MCF 10A (cell line): ENCODE results near the gene ITGB7. TPM values are rescaled to one million over a fixed set of nuclear protein-coding genes. Genes with fewer than 3 reads are reported as not detected.

ENCODE experiments used
- BruUV-seq: library from RNA; stranded (reverse); fragments of 400-500 nt; replicated peaks from 2 replicates; lab custom pipeline; 2021; lab: Mats Ljungman, UMichigan
- CTCF ChIA-PET: fragments of 300-600 bp; sonication (Branson Sonifier 250); formaldehyde crosslinking; extraction: SDS; loops from one replicate; lab custom pipeline; 2021; ENCODE audit warnings: antibody characterized with exemption, inconsistent platforms; lab: Yijun Ruan, JAX
- POLR2A ChIA-PET: fragments of 300-600, 350-650 bp; sonication (Branson Sonifier 250); formaldehyde crosslinking; extraction: SDS; loops from one replicate; lab custom pipeline; 2020; ENCODE audit warnings: antibody characterized with exemption, inconsistent platforms; lab: Yijun Ruan, JAX
- DNase-seq: peaks from one replicate; pipeline ENCODE4 v3.0.0-alpha.2; 2018; ENCODE audit not compliant: unreplicated experiment
- H3K27ac Mint-ChIP-seq: one replicate; pipeline ENCODE4 v1.8.0; 2022; ENCODE audit warnings: mild to moderate bottlenecking, low read depth, mixed read lengths; ENCODE audit not compliant: unreplicated experiment
- H3K27me3 Mint-ChIP-seq: one replicate; pipeline ENCODE4 v1.8.0; 2022; ENCODE audit warnings: mixed read lengths; ENCODE audit not compliant: insufficient read depth, unreplicated experiment
- H3K36me3 Mint-ChIP-seq: one replicate; pipeline ENCODE4 v1.8.0; 2022; ENCODE audit warnings: mild to moderate bottlenecking, moderate library complexity, mixed read lengths; ENCODE audit not compliant: insufficient read depth, unreplicated experiment
- H3K4me1 Mint-ChIP-seq: one replicate; pipeline ENCODE4 v1.8.0; 2022; ENCODE audit warnings: mixed read lengths; ENCODE audit not compliant: insufficient read depth, unreplicated experiment
- H3K4me3 Mint-ChIP-seq: one replicate; pipeline ENCODE4 v1.8.0; 2022; ENCODE audit warnings: mild to moderate bottlenecking, moderate library complexity, mixed read lengths; ENCODE audit not compliant: unreplicated experiment
- H3K9me3 Mint-ChIP-seq: one replicate; pipeline ENCODE4 v1.8.0; 2022; ENCODE audit warnings: mixed read lengths; ENCODE audit not compliant: unreplicated experiment
- CTCF ChIP-seq: fragments of 200-600 bp; IDR thresholded peaks from one replicate; pipeline ENCODE4 v1.8.0; 2022; ENCODE audit warnings: antibody characterized with exemption, mild to moderate bottlenecking; ENCODE audit not compliant: unreplicated experiment
- intact Hi-C: fragments of 100-400 bp; cut with micrococcal nuclease; formaldehyde crosslinking; loops from 2 replicates; pipeline ENCODE4 v1.14.1; 2022
- total RNA-seq: library from RNA; stranded (reverse); gene quantifications from 2 replicates; pipeline ENCODE4 v1.2.3, GENCODE V29; 2022

ITGB7 gene
- total RNA-seq, 1 experiment from 2014 or later = 1.0 TPM

- no TSS peak for BruUV-seq
- Mint-ChIP-seq H3K36me3 (no peaks in the 10 kb centered on the region), H3K27me3 (peaks cover 35% of the 10 kb centered on the region), H3K27ac (no peak overlapping the region), H3K4me1 (peaks cover under 1% of the 10 kb centered on the region), H3K9me3 (no peaks in the 10 kb centered on the region), H3K4me3 (no peak overlapping the region)
- TF ChIP-seq CTCF = no peak
- intact Hi-C loops = no loop called here
- POLR2A ChIA-PET = interaction anchor here (0.8 to 1.0 kb wide), 2 partner anchors 9 to 14 kb away, joined by 3 read pairs; no protein-coding TSS in a partner anchor
- DNase-seq = no peak
- CTCF ChIA-PET = interaction anchor here (0.8 to 1.2 kb wide), 4 partner anchors 32 to 179 kb away, joined by 3 to 7 read pairs (median 4); no protein-coding TSS in a partner anchor
Observed at GRCh38 chr12:53245286-53245685, 38.2 kb upstream of the ITGB7 start.

GRCh38 chr12:53244337-53244736 is 37.3 kb upstream of the ITGB7 start:
- no peak overlapping the region for H3K27ac Mint-ChIP-seq

DNA sequence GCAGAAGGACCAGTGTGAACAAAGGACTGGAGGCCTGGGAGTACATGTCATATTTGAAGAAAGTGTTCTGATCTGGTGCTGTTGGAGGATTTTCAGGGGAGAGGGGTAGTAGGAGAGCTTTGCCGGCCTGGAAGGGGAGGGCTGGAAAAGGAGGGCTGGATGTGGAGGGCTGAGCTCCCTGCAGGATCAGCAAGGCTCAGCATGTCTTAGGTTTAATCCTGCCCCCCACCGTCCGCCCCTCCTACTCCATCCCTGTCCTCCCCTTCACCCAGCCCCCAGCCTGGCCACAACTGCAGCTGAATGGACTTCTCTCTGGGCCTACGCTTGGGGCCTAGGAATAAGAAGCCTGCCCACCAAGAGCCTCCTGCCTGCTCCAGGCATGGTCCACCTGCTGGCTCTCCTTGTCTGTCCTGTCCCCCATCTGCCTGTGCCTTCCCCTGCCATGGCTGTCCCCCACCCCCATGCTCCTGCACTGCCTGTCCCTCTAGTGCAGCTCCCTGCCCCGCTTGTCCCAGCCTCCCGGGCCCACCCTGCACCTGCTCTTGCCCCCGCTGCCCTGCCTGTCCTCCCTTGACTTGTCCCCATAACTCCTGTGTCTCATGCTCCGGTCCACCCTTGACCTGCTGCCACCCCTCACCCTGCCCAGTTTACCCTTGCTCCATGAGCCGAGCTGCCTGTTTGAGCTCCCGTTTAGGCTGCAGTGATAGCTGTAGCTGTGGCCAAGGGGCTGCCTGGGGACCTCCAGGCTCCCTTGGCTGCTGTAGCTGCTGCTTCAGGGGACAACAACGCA is 34.8 kb upstream of the ITGB7 start:
- H3K4me3 Mint-ChIP-seq = no peak overlapping the region
- peaks cover under 1% of the 10 kb centered on the region for H3K4me1 Mint-ChIP-seq
- ChIA-PET POLR2A (interaction anchor here (1.1 kb wide), 1 partner anchor 9 kb away, joined by 4 read pairs; no protein-coding TSS in a partner anchor), CTCF (interaction anchor here (0.6 to 2.5 kb wide), 9 partner anchors 9 to 47 kb away, joined by 3 to 11 read pairs (median 4); partner anchors contain the start of gene ESPL1)
- H3K27me3 Mint-ChIP-seq = peaks cover 35% of the 10 kb centered on the region
- no peaks in the 10 kb centered on the region for H3K9me3 Mint-ChIP-seq
- no peak overlapping the region for H3K27ac Mint-ChIP-seq
- intact Hi-C loops = no loop called here
- TF ChIP-seq CTCF = no peak
- BruUV-seq = no TSS peak
- DNase-seq = no peak
- no peaks in the 10 kb centered on the region for H3K36me3 Mint-ChIP-seq

More at GRCh38 chr12:53244337-53244736, 37.3 kb upstream of the ITGB7 start:
- BruUV-seq = no TSS peak
- Mint-ChIP-seq H3K4me1 (no peaks in the 10 kb centered on the region), H3K9me3 (no peaks in the 10 kb centered on the region), H3K27me3 (peaks cover 35% of the 10 kb centered on the region), H3K4me3 (no peak overlapping the region), H3K36me3 (no peaks in the 10 kb centered on the region)
- no peak for DNase-seq
- intact Hi-C loops = no loop called here
- no peak for TF ChIP-seq CTCF
- POLR2A ChIA-PET = interaction anchor here (0.6 to 2.3 kb wide), 5 partner anchors 11 to 135 kb away, joined by 3 to 5 read pairs (median 3); no protein-coding TSS in a partner anchor
- CTCF ChIA-PET = interaction anchor here (0.7 to 1.2 kb wide), 3 partner anchors 31 to 178 kb away, joined by 3 to 4 read pairs (median 4); no protein-coding TSS in a partner anchor

DNA sequence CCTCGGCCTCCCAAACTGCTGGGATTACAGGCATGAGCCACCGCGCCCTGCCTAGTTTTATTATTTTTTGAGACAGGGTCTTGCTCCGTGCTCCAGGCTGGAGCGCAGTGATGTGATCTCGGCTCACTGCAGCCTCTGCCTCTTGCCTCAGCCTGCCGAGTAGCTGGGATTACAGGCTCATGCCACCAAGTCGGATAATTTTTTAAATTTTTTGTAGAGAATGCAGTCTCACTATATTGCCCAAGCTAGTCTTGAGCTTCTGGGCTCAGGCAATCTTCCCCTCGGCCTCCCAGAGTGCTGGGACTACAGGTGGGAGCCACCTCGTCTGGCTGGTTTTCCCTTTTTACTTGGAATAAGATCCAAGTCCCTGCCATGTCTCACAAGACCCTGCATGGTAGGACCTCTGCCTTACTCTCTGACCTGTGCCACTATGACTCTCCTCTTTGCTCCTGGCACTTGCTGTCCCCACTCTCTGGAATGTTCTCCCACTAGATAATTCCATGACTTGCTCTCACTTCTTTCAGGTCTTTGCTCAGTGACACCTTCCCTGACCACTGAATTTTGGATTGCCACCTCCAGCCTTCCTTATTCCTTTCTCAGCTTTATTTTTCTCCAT is 32.7 kb upstream of the ITGB7 start:
- no peak overlapping the region for H3K27ac Mint-ChIP-seq
- no peaks in the 10 kb centered on the region for H3K9me3 Mint-ChIP-seq
- BruUV-seq = no TSS peak
- peaks cover 16% of the 10 kb centered on the region for H3K4me1 Mint-ChIP-seq
- DNase-seq = no peak
- ChIA-PET CTCF (interaction anchor here (0.5 to 2.5 kb wide), 5 partner anchors 11 to 141 kb away, joined by 3 to 11 read pairs (median 5); a partner anchor contains a TSS), POLR2A (no interaction called here)
- intact Hi-C loops = no loop called here
- H3K36me3 Mint-ChIP-seq = no peaks in the 10 kb centered on the region
- H3K4me3 Mint-ChIP-seq = no peak overlapping the region
- H3K27me3 Mint-ChIP-seq = peaks cover 26% of the 10 kb centered on the region
- no peak for TF ChIP-seq CTCF
